Activated CD4-positive, alpha-beta T cell treated with anti-CD3 and anti-CD28 coated beads, Interleukin-2, Interleukin-4, amounts not matched to agents 100 ng/mL and 50 ng/mL, durations not matched to agents 16 hours and 8 hours (primary cell): ENCODE results near the gene PGGHG.
"Not testable (repeated sequence)": the region's sequence is repeated elsewhere in the genome, so short reads cannot be mapped to it uniquely, and the experiment has no call there.

Experiments used
- DNase-seq: peaks from one replicate; pipeline ENCODE4 v3.0.0-alpha.2; 2020; ENCODE audit warnings: low spot score

PGGHG gene

GRCh38 chr11:330307-330693 lies 41.4 kb downstream of the PGGHG start:
- no peak for DNase-seq

GRCh38 chr11:330694-331357 lies 41.9 kb downstream of the PGGHG start:
- no peak for DNase-seq

- no peak for DNase-seq
Measured at GRCh38 chr11:331358-332060, 42.6 kb downstream of the PGGHG start.

DNA sequence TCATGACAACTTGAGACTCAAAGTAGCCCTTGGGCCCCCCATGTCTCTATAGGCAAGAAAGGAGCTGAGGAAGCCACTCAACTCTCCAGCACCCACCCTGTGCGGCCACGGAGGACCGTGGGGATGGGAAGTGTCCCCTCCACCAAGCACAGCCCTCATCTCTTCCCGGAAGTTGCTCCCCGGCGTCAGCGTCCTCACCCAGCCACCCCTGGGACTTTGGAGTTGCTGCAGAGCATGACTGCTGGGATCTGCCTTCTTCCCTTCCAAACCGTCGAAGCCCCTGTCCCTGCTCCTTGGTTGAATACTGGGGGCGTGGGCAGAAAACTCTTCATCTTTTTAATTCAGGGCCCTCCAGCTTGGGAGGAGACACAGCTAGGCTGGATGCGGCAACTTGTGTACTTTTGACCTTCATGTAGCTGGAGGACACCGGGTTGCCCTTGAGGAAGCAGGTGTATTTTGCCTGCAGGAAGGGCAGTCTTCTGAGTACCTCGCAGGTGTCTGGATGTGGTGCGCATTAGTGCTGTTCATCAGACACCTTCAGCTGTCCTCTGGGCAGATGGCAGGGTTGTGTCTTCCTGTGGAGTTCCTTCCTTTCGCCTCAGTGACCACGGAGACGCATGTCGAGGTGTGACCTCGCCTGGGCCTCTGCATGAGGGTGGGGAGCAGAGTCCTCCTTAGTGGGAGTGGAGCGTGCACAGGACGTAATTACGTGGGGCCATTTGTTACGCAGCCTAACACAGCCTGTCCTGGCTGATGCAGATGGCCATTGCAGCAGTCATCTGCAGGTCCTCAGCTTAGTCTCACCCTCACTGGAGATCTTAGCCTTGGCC lies 43.9 kb downstream of the PGGHG start:
- no peak for DNase-seq

DNA sequence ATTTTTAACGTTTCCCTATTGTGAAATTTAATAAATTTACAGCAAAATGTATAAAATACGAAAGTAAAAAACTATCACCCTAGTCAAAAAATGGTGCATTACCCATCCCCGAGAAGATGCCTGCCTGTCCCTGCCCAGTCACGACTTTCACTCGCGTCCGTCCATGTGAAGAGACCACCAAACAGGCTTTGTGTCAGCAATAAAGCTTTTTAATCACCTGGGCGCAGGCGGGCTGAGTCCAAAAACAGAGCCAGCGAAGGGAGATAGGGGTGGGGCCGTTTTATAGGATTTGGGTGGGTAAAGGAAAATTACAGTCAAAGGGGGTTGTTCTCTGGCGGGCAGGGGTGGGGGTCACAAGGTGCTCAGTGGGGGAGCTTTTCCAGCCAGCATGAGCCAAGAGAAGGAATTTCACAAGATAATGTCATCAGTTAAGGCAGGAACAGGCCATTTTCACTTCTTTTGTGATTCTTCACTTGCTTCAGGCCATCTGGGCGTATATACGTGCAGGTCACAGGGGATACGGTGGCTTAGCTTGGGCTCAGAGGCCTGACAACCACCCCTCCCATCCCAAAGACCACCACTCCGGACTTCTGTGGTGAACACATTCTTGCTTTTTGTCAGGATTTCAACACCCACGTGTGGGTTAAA lies 44.8 kb downstream of the PGGHG start:
- DNase-seq, result not testable (repeated sequence)

GRCh38 chr11:334264-334994 lies 45.5 kb downstream of the PGGHG start:
- no peak for DNase-seq

GRCh38 chr11:335779-336658 lies 47.1 kb downstream of the PGGHG start:
- no peak for DNase-seq

GRCh38 chr11:336659-337198 lies 47.8 kb downstream of the PGGHG start:
- no peak for DNase-seq

- DNase-seq, result no peak
Measured at GRCh38 chr11:337711-338110, 48.8 kb downstream of the PGGHG start.

GRCh38 chr11:339963-340362 lies 51.0 kb downstream of the PGGHG start:
- DNase-seq, result no peak

DNA sequence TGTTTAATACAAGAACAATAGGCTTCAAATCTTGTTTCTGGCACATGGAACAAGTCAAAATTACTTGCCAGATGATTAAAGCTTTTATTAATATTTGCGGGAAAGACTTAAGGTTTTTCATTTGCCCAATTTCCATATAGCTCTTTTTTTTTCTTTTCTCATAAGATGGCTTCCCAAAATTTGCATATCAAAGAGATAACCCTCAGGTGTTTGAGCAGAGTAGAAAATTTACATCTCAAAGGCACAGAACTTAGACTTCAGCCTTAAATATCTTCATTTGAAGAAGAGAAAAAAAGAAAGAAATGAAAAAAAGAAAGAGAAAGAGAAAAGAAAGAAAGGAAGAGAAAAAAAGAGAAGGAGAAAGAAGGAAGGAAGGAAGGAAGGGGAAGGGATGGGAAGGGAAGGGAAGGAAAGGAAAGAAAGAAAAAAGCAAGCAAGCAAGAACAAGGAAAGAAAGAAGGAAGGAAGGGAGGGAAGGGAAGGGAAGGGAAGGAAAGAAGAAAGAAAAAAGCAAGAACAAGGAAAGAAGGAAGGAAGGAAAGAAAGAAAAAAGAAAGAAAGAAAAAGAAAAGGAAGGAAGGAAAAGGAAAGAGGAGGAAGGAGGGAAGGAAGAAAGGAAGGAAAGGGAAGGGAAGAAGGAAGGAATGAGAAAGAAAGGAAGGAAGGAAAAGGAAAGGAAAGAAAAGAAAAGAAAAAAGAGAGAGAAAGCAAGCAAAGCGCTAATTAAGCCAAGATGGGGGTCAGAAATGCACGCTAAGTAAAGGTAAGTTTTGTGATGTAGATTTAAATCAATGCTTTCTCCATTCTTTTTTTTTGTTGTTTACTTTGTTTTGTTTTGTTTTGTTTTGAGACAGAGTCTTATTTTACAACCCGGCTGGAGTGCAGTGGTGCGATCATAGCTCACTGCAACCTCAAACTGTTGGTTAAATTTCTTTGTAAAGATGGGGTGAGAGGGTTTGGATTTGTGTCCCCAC lies 51.9 kb downstream of the PGGHG start:
- DNase-seq, result no peak

- DNase-seq, result no peak
Measured at GRCh38 chr11:342328-342727, 53.4 kb downstream of the PGGHG start.

DNA sequence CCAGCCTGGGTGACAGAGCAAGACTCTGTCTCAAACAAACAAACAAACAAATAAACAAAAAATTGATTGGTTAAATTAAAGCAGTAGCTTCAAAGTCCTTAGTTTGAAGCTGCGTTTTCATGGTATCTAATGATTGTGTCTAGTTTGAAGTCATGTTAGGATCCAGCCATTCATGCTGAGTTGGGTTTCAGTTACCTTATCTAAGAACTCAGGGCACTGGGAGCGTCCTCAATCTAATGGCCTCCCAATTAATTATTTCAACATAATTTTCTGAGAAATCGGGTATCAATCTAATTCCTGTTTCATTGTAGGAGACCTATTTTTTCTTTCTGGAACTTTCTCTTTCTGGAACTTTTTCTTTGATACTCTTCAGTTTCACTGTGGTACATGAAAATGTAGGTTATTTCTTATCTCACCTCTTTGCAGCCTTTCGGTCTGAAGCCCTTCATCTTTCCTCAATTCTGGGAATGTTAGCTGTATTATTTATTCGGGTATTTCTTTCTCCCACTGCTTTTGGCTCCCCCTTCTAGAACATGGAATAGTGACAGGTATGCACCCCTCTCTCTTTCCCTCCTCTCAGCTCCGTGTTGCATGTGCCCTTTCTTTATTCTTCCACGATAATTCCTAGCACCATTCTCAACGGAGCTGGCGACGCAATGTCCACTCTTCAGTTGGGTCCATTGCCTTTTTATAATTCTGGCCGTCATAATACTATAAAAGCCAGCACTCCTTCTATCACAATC lies 56.1 kb downstream of the PGGHG start:
- DNase-seq, result no peak
